Endothelial cell of umbilical vein (primary cell): ENCODE results near the gene JUP. TPM values are rescaled to one million over a fixed set of nuclear protein-coding genes. Genes with fewer than 3 reads are reported as not detected.

Experiments used
- BruUV-seq: library from RNA; stranded (reverse); fragments of 400-500 nt; replicated peaks from 2 replicates; lab custom pipeline; 2021; lab: Mats Ljungman, UMichigan
- CTCF ChIA-PET: fragments of 300-600, 350-600 bp; sonication (Branson Sonifier 250); formaldehyde crosslinking; loops from one replicate; lab custom pipeline; 2021; ENCODE audit warnings: antibody characterized with exemption, inconsistent platforms; lab: Charles Lee
- POLR2A ChIA-PET: fragments of 300-600, 350-600 bp; sonication (Branson Sonifier 250); formaldehyde crosslinking; loops from one replicate; lab custom pipeline; 2021; ENCODE audit warnings: antibody characterized with exemption, inconsistent platforms; lab: Charles Lee
- DNase-seq: peaks from one replicate; pipeline ENCODE4 v3.0.0-alpha.2; 2011; ENCODE audit warnings: low read depth, low spot score
- FAIRE-seq: peaks from 2 replicates; lab custom pipeline; 2011; peaks lifted over from hg19 to GRCh38; lab: Jason Lieb, UNC
- H2AFZ ChIP-seq: 2 replicates; pipeline ENCODE4 v1.6.0; 2012; ENCODE audit warnings: low read depth, low read length, control low read depth, inconsistent platforms
- H3K27ac ChIP-seq: 2 replicates; pipeline ENCODE4 v1.5.1; 2011; ENCODE audit warnings: low read depth, mild to moderate bottlenecking, control low read depth, low read length, moderate library complexity; ENCODE audit not compliant: insufficient read depth
- H3K27me3 ChIP-seq, 2 experiments: 2 replicates each; pipeline versions ENCODE4 v1.6.0 to v1.6.1; 2011; ENCODE audit warnings: low read length in 2 of 2, mixed read lengths in 1 of 2; ENCODE audit not compliant: control insufficient read depth in 2 of 2, insufficient read depth in 2 of 2
- H3K36me3 ChIP-seq, 2 experiments: 2 replicates in 1 of 2; 3 replicates in 1 of 2; pipeline ENCODE4 v1.5.1; 2011; ENCODE audit warnings: low read length in 2 of 2, mild to moderate bottlenecking in 1 of 2, moderate library complexity in 1 of 2; ENCODE audit not compliant: control insufficient read depth in 2 of 2, insufficient read depth in 2 of 2; ENCODE audit errors: extremely low read depth in 1 of 2
- H3K4me1 ChIP-seq: 3 replicates; pipeline ENCODE4 v1.5.1; 2011; ENCODE audit warnings: mild to moderate bottlenecking, low read length; ENCODE audit not compliant: control insufficient read depth, insufficient read depth; ENCODE audit errors: extremely low read depth
- H3K4me2 ChIP-seq: 2 replicates; pipeline ENCODE4 v1.6.1; 2011; ENCODE audit warnings: low read length, control low read depth, mixed read lengths; ENCODE audit not compliant: insufficient read depth
- H3K4me3 ChIP-seq, 3 experiments: fragments of 200-600 bp in 1 of 3; sonication (generic), shearing (Covaris generic) in 1 of 3; replicated peaks in 1 of 3; 2 replicates each; pipeline ENCODE4 v1.5.1; 2011 to 2016; ENCODE audit warnings: control low read depth in 3 of 3, low read length in 3 of 3, mild to moderate bottlenecking in 2 of 3, inconsistent platforms in 1 of 3, low read depth in 1 of 3, moderate library complexity in 1 of 3; ENCODE audit not compliant: insufficient read depth in 1 of 3
- H3K79me2 ChIP-seq: 2 replicates; pipeline ENCODE4 v1.6.0; 2012; ENCODE audit warnings: low read length, inconsistent platforms; ENCODE audit not compliant: control insufficient read depth, insufficient read depth
- H3K9ac ChIP-seq: replicated peaks from 2 replicates; pipeline ENCODE3; 2011; ENCODE audit warnings: low read length, control low read depth; ENCODE audit not compliant: insufficient read depth; ENCODE audit errors: extremely low read depth
- H3K9me1 ChIP-seq: replicated peaks from 3 replicates; pipeline ENCODE4 v1.6.0; 2011; ENCODE audit warnings: mild to moderate bottlenecking, low read length; ENCODE audit not compliant: control insufficient read depth, insufficient read depth; ENCODE audit errors: extremely low read depth
- H3K9me3 ChIP-seq: replicated peaks from 2 replicates; pipeline ENCODE4 v1.5.1; 2012; ENCODE audit warnings: low read length, inconsistent platforms; ENCODE audit not compliant: control insufficient read depth, insufficient read depth
- H4K20me1 ChIP-seq: replicated peaks from 2 replicates; pipeline ENCODE3; 2011; ENCODE audit warnings: mild to moderate bottlenecking, low read length; ENCODE audit not compliant: control insufficient read depth, insufficient read depth; ENCODE audit errors: extremely low read depth
- CTCF ChIP-seq, 2 donors: IDR thresholded peaks; 1 replicate in 1 of 2; 2 replicates in 1 of 2; pipeline ENCODE4 v1.5.1; 2011; ENCODE audit warnings: low read length in 2 of 2, mild to moderate bottlenecking in 2 of 2, moderate library complexity in 2 of 2, control low read depth in 1 of 2, inconsistent platforms in 1 of 2, low read depth in 1 of 2; ENCODE audit not compliant: insufficient read depth in 1 of 2; ENCODE audit errors: extremely low read depth in 1 of 2
- EZH2 ChIP-seq: IDR thresholded peaks from 2 replicates; pipeline ENCODE4 v1.6.1; 2012; ENCODE audit warnings: borderline replicate concordance, low read depth, mild to moderate bottlenecking, moderate library complexity, low read length, inconsistent platforms; ENCODE audit not compliant: severe bottlenecking
- FOS ChIP-seq: IDR thresholded peaks from 2 replicates; pipeline ENCODE4 v1.6.1; 2011; ENCODE audit warnings: mild to moderate bottlenecking, low read length, moderate library complexity, borderline replicate concordance; ENCODE audit not compliant: insufficient read depth
- GATA2 ChIP-seq: IDR thresholded peaks from 2 replicates; pipeline ENCODE4 v1.7.0; 2011; ENCODE audit warnings: low read depth, mild to moderate bottlenecking, moderate library complexity, mixed read lengths, low read length; ENCODE audit not compliant: insufficient read length, insufficient read depth
- JUN ChIP-seq: IDR thresholded peaks from 2 replicates; pipeline ENCODE4 v1.6.1; 2011; ENCODE audit warnings: borderline replicate concordance, low read depth; ENCODE audit not compliant: insufficient read length, insufficient read depth
- MAX ChIP-seq: IDR thresholded peaks from 2 replicates; pipeline ENCODE4 v1.6.1; 2011; ENCODE audit not compliant: insufficient read depth, insufficient read length
- MYC ChIP-seq: IDR thresholded peaks from one replicate; pipeline ENCODE4 v1.6.1; 2011; ENCODE audit warnings: mild to moderate bottlenecking, low read depth, low read length
- POLR2A ChIP-seq: IDR thresholded peaks from 2 replicates; pipeline ENCODE4 v1.6.1; 2012; ENCODE audit warnings: low read depth, mild to moderate bottlenecking, control low read depth, low read length
- POLR2AphosphoS5 ChIP-seq: IDR thresholded peaks from 2 replicates; pipeline ENCODE4 v1.6.1; 2012; ENCODE audit warnings: low read depth, mild to moderate bottlenecking, control low read depth, low read length, moderate library complexity; ENCODE audit not compliant: insufficient read depth
- dilution Hi-C: fragments of 300-500 bp; cut with MboI; formaldehyde crosslinking; loops from one replicate; pipeline ENCODE4 v1.15.0; 2019; ENCODE audit warnings: low sequenced_read_pairs; ENCODE audit not compliant: extremely low pct_ligation_motif_present
- intact Hi-C: fragments of 100-400 bp; cut with micrococcal nuclease; formaldehyde crosslinking; loops from one replicate; pipeline ENCODE4 v1.10.0; 2022
- polyA plus RNA-seq, 4 experiments: library from polyadenylated mRNA; depleted of rRNA in 3 of 4; stranded (reverse) in 3 of 4; unstranded in 1 of 4; fragments of >200 nt; gene quantifications; 2 replicates each; pipeline versions ENCODE4 v1.2.1 to v1.2.3, GENCODE V29; 2011 to 2012; ENCODE audit warnings: missing spikeins in 1 of 4
- total RNA-seq: library from RNA; stranded (reverse); gene quantifications from 2 replicates; pipeline ENCODE4 v1.2.3, GENCODE V29; 2021

The JUP gene
- total and polyA plus RNA-seq, 2 donors (not counting 3 experiments of a cell fraction or from before 2014, with no cell fraction given), result 98.0 to 171 TPM

DNA sequence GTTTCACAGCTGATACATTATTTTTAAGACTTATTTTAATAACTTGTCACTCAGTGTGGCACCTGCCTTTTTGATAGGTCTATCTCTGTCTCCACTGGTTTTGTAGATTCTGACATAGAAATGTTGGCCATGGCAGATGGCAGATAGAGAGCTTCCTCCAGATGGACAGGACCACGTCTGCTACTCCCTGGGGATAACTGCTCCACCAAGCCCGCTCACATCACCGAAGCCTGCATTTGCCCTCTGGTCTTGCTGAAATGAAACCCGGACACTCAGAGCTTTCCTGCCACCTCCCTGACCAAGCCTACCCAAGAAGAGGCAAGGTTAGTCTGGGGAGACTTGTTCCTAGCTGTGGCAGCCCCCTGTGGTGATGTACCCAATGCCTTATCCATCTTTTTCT, 35.6 kb downstream of the JUP start:
- Histone ChIP-seq H3K9me3 (no peaks in the 10 kb centered on the region), H3K27ac (no peak overlapping the region), H3K4me2 (no peak overlapping the region), H3K4me3 (no peak overlapping the region), H3K27me3 (peaks cover 0 to under 1% of the 10 kb centered on the region in 2 experiments), H3K9me1 (no peaks in the 10 kb centered on the region), H4K20me1 (no peaks in the 10 kb centered on the region), H3K4me1 (no peaks in the 10 kb centered on the region), H3K79me2 (no peaks in the 10 kb centered on the region), H2AFZ (no peak overlapping the region), H3K36me3 (peaks cover 0 to 26% of the 10 kb centered on the region in 2 experiments), H3K9ac (no peak overlapping the region)
- ChIA-PET CTCF (interaction anchor here (0.8 to 4.0 kb wide), 4 partner anchors 10 to 50 kb away, joined by 3 to 27 read pairs (median 16); partner anchors contain the start of gene JUP), POLR2A (interaction anchor here (1.2 to 1.3 kb wide), 2 partner anchors 27 to 35 kb away, joined by 3 read pairs; no protein-coding TSS in a partner anchor)
- no peak for TF ChIP-seq CTCF (IDR thresholded peaks at IDR 0.05; ENCODE audit: extremely low read depth in 1 of 2, insufficient read depth in 1 of 2, low read depth in 1 of 2, low read length in 2 of 2)
- no peak for TF ChIP-seq EZH2
- TF ChIP-seq MYC, result no peak
- no peak for TF ChIP-seq MAX
- TF ChIP-seq FOS, result no peak
- TF ChIP-seq POLR2AphosphoS5, result no peak
- TF ChIP-seq POLR2A, result no peak
- no peak for TF ChIP-seq JUN
- no peak for TF ChIP-seq GATA2
- FAIRE-seq (no peak), DNase-seq (no peak)
- BruUV-seq, result no TSS peak
- dilution Hi-C loops, result no loop called here
- intact Hi-C loops, result no loop called here
